ENCODE results near the gene KCNQ4.

KCNQ4 gene

GRCh38 chr1:40887652-40888051, 104.1 kb downstream of the KCNQ4 start:
- DNase-seq: no peak
